Fibroblast of skin of left quadriceps (primary cell): Measurements from ENCODE around the gene FLOT2.
"Not testable (repeated sequence)": the region's sequence is repeated elsewhere in the genome, so short reads cannot be mapped to it uniquely, and the experiment has no call there.

Experiments used
- DNase-seq, 2 experiments: peaks; one replicate each; pipeline ENCODE4 v3.0.0-alpha.2; 2013; ENCODE audit warnings: low read depth in 2 of 2

Gene FLOT2

GRCh38 chr17:28873839-28874238 lies 23.7 kb downstream of the FLOT2 start:
- DNase-seq, result no peak

- DNase-seq, result no peak
Measured at GRCh38 chr17:28871056-28871579, 26.4 kb downstream of the FLOT2 start.

GRCh38 chr17:28867276-28867675 lies 30.3 kb downstream of the FLOT2 start:
- no peak for DNase-seq

GRCh38 chr17:28865946-28866752 lies 31.4 kb downstream of the FLOT2 start:
- no peak for DNase-seq

- no peak for DNase-seq
Measured at GRCh38 chr17:28864991-28865849, 32.3 kb downstream of the FLOT2 start.

- no peak for DNase-seq
Measured at GRCh38 chr17:28863953-28864352, 33.6 kb downstream of the FLOT2 start.

GRCh38 chr17:28862561-28862960 lies 35.0 kb downstream of the FLOT2 start:
- DNase-seq, result no peak

GRCh38 chr17:28861393-28862203 lies 35.9 kb downstream of the FLOT2 start:
- DNase-seq, result no peak

GRCh38 chr17:28860363-28860808 lies 37.1 kb downstream of the FLOT2 start:
- no peak for DNase-seq

GRCh38 chr17:28858801-28859355 lies 38.7 kb downstream of the FLOT2 start:
- DNase-seq, result no peak

GRCh38 chr17:28857905-28858800 lies 39.4 kb downstream of the FLOT2 start:
- DNase-seq, result no peak

- no peak for DNase-seq
Measured at GRCh38 chr17:28856028-28856574, 41.4 kb downstream of the FLOT2 start.

GRCh38 chr17:28855336-28855679 lies 42.2 kb downstream of the FLOT2 start:
- DNase-seq, result no peak

- peak; percentile 67 to 68 for DNase-seq
Measured at GRCh38 chr17:28854457-28855335, 42.8 kb downstream of the FLOT2 start, which contains the start of gene ERAL1. ERAL1 (plus strand) TSS chr17:28855016; CDS start chr17:28855035, 19 bp downstream.

GRCh38 chr17:28853295-28853694 lies 44.2 kb downstream of the FLOT2 start:
- no peak for DNase-seq

- no peak for DNase-seq
Measured at GRCh38 chr17:28849281-28849680, 48.3 kb downstream of the FLOT2 start.

- DNase-seq, result not testable (repeated sequence)
Measured at GRCh38 chr17:28848667-28849066, 48.9 kb downstream of the FLOT2 start.

GRCh38 chr17:28846699-28847098 lies 50.8 kb downstream of the FLOT2 start:
- DNase-seq, result not testable (repeated sequence)

GRCh38 chr17:28846231-28846630 lies 51.3 kb downstream of the FLOT2 start:
- no peak for DNase-seq
